Left forelimb (tissue), 1 donor: ENCODE results near the gene CD99L2.
A peak's percentile ranks its signal among the peaks of the same experiment; 100 is the strongest.

Experiments
- DNase-seq: peaks from one replicate; pipeline ENCODE4 v3.0.0-alpha.2; 2018; ENCODE audit warnings: low spot score

Gene CD99L2

DNA sequence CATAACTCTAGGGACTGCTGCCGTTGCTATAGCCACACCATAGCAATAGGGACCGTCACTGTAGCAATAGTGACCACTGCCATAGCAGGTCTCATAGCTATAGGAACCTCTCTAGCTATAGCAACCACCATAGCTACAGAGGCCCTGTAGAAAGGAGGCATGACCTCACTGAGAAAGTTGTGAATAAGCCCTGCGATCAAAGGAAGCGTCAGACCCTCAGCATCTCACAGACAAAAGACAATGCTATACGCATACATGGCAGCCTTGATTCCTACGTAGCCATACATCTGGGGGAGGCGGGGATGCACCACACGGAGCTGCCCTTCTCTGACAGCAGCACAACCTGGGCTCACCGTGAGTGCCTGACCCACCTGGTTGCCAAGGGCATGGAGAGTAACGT is 116.8 kb downstream of the CD99L2 start:
- no peak for DNase-seq

DNA sequence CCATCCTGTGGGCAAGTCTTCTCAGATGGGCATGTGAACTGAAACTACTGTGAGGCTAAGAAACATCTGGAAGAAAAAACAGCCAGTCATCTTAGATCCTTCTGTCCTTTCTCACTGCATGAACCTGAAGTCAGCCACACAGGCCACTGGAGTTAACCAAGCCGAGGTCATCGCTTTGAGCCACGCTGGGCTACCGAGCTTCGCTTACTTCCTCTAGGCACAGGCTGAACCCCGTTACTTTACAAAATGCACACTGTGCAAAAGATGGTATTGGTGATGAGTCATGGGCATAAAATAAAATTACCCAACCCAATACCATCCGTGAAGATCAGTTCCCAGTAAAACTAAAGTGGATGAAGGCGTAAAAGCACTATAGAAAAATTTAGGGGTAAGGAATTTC is 119.1 kb downstream of the CD99L2 start:
- DNase-seq = no peak

GRCh38 chrX:150777328-150777992 is 121.0 kb downstream of the CD99L2 start:
- DNase-seq = no peak

DNA sequence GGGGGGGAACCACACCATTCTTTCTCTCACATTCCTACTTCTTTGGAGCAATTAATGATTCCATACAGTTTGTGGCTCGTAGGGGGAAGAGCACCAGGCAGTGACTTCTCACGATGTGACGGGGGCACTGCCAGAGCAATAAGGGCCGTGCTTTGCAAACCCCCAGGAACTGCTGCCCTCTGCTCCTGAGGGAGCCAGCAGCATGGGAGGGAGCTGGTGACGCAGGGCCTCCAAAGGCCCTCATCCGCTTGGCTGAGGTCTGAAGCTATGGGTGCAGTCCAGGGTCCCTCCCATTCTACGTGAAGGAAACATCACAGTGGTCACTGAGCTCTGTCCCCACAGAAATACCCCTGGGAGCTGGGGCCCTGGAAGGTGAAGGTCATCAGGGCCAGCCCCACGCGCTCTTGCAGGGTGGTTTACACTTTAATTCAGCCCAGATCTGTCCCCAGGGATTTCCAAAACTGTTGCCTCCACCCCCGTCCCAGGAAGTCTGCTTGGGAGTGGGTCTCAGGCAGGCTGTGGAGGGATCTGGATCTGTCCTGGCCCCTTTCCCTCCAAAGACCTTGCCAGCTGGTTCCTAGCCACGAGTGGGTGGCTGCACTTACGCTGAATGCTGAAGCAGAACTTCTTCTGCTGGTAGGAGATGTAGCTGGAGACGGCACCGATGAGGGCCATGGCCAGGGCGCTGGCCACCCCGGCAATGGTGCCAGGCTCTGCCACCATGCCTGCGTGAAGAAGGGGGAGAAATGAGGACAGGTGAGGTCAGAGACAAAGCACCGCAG is 122.7 kb downstream of the CD99L2 start:
- no peak for DNase-seq

DNA sequence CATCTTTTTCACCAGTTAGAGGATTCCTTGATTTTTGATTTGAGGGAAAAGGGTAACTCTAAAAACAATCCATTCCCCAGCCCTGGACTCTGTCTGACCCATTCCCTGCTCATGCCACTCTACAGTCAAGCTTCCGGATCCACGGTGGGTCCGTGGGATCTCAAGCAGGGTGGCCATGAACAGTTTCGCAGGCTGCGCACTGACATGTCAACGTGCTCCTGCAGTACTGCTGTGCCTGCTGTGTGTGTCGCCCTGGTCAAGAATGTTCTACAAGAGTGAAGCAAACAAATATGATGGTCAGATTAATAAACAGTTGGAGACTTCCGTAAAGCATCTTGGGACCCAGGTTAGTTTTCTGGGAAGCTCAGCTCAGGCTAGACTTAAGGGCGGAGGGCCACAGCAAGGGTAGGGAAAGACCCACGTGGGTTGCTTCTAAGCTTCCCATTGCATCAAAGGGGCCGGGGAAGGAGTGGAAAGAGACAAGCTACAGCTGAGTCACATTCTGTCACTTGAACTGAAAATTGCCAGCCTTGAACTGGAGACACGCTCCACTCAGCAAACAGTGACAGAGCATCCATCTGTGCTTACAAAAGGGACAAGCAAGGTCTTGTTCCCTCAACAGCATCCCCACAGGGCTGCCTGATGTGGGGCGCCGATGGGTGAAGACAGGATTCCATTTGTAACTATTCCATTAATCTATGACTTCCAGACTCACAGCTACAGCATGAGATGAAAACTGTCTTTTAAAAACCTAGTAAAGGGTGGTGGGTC is 123.5 kb downstream of the CD99L2 start:
- no peak for DNase-seq

DNA sequence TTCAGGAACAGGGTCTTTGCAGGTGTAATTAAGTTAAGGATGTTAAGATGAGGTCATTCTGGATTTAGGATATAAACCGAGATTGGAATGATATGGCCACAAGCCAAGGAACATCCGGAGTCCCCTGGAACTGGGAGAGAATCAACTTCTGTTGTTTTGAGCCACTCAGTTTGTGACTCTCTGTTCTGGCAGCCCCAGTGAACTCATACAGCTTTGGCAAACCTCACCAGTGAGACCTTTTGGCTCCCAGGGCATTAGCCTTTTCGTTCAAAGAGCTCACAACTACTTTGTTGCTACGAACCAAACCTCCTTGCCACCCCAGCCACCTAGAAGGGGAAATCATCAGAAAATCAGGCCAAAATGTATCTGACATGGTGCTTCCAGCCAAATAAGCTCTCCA is 124.8 kb downstream of the CD99L2 start:
- no peak for DNase-seq

DNA sequence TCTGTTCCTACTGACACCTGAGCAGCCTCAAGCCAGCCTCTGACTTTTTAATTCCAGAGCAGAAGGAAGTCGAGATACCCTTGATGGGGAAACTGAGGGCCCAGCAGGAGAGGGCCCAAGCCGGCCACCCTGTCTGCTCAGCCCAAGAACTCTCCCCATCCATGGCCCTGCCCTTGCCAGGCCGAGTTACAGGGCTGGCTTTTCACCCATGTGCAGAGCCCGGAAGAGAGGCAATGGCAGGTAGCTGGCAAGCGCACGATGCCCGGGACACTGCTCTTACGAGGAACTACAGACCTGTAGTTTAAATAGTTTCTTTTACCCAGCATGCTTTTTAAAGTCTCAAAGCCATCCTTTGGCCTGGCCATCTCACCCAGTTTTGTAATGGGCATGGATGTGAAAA is 125.4 kb downstream of the CD99L2 start:
- no peak for DNase-seq

DNA sequence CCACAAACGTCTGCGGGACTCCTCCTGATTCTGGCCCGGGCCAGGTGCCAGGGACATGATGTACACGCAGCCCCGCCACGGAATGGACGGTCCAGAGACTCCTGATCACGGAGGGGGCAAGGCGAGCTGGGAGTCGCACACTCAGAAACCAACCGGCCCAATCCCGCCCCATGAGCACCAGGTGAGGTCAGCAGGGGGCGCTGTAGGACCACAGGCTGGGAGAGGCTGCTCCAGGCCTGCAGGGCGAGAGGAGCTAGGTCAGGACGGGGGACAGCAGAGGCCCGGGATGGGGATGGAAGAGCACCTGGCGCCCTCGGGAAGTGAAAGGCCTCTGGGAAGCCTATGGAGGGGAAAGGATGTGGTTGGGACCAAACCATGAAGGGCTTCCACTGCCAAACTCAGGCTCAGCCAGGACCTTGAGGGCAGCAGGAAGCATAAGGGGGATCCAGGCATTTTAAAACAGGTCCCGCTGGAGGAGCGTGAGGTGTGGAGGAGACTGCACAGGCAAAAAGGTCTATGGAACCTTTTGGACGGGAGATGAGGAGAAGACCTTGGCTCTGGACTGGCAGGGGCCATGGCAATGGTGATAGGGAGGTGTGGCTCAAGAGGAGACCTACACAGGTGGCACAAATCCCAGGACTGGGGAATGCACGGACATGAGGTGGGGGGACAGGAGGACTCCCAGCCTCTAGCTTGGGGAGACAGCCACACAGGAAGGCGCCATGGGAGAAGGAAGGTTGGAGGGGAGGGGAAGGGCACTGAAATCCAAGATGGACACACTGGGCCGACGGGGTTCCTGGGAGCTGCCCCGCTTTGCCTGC is 126.1 kb downstream of the CD99L2 start:
- peak; percentile 74 for DNase-seq

DNA sequence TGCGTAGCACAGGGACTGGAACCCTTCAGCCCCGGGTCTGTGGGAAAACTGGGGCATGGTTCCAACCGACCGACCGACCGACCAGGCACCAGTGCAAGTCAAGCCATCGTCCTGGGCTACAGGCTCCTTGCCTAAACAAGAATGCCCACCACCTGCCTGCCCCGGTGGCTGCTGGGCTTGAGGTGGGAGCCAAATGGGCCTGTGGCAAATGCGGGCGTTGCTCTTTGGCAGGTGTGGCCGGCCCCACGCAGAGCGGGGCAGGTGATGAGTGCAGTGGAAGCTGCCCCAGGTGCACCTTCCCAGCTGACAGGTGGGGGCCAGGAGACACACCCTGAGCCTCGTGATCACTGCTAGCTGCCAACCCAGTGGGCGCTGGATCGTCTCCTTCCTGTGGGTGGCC is 127.4 kb downstream of the CD99L2 start:
- DNase-seq = no peak

- DNase-seq = no peak
Measured at GRCh38 chrX:150770623-150771022, 127.8 kb downstream of the CD99L2 start.

- no peak for DNase-seq
Measured at GRCh38 chrX:150769408-150769807, 129.1 kb downstream of the CD99L2 start.

- DNase-seq = no peak
Measured at GRCh38 chrX:150768580-150769190, 129.8 kb downstream of the CD99L2 start.

- no peak for DNase-seq
Measured at GRCh38 chrX:150768132-150768485, 130.4 kb downstream of the CD99L2 start.

DNA sequence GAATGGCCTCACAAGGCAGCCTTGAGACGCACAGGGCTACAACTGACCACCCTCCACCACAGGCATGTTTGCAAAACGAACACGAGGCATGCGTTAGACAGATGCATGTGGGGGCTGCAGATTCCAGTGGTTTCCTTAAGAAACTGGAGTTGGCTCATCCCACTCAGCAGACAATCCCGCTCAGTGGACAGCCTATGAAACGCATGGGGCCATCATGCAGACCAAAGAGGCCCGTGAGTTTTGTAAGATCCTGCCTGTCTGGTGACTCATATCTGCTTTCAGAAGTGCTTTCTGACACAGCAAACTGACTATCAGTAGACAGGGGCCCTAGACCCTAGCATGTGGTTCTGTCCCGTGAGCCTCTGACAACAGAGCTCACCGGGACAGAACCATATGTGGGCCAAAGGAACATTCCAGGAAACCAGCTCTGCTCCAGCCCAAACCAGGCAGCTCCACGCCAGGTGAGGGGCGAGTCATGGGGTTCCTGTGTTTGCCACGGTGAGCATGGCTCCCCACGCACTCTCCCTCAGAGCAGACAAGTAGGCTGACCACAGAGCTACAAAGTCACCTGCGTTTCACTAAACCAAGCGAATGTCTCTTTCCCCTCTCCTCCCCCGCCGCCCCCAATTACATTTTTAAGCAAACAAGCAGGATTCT is 130.9 kb downstream of the CD99L2 start:
- no peak for DNase-seq

- DNase-seq = no peak
Measured at GRCh38 chrX:150767045-150767395, 131.4 kb downstream of the CD99L2 start.

DNA sequence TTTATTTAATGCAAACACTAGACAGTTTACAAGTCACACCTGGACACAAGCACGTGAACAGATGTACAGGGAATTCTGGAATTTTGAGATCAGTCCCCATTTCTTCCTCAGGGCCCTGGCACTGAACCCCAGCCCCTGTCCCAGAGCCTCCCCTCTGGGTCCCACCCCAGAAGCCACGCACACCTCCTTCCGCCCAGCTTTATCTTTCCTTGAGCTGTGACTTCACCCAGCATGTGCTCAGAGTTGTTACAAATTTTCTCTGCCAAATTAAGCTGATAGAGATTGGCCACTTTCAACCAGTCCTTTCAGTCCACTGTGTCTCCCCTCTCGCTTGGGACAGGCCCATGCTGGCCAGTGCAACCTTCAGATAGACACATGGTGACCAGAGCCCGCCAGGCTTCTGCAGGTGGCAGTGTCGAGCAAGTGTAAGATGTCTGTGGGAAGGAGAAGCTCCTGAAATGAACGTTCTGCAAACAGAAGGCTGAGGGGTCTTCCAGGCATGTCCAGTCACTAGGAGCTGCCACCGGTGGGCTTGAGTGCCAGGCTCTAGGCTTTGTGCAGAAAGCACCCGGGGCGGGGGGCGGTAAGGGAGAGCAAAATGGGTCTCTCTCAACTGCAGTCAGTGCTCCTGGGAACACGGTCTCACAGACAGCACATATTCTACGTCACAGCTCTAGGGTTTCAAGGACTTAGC is 132.0 kb downstream of the CD99L2 start:
- DNase-seq = no peak

DNA sequence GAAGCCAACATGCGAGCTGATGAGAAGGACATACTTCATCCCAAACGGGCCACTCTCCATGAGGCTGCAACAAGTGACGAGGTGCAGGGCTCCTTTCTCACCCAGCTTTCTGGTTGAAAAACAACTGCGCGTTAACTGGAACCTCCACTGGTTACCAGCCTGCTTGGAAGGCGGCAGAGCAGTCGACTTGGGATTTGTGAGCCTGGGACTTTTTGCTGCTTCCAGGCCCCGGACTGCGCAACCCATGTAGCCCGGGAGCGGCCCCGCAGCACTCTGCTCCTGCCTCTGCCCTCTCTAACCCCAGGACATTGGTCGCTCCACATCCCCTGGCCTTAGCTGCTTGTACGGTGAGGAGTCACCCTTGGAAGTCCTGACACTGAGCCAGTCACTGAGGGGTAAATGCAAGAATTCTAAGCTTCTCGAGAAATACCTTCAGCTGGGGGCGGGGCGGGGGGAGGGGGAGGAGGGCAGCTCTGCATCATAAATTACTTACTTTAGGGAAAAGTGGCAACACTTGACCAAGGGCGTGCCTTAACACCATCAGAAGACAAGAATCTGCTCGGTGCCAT is 132.6 kb downstream of the CD99L2 start:
- DNase-seq = no peak

DNA sequence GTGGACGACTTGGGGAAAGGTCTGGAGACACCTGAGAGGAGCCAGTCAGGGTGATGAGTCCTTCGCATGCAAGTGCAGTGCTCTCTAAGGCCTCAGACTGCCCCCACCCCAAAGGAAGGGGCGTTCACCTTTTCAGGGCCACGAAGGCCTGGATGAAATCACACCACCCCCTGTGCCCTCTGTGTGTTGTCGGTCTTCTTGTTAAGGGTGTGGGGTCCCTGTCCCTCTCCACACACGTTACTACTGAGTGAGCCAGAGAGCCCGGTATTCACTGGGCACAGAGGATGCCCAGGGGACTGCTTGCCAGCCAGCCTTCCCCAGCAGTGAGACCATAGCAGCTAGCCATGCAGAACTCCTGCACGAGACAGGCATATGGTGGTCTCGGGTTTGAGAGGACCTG is 133.2 kb downstream of the CD99L2 start:
- no peak for DNase-seq

- no peak for DNase-seq
Measured at GRCh38 chrX:150763810-150764209, 134.7 kb downstream of the CD99L2 start.

DNA sequence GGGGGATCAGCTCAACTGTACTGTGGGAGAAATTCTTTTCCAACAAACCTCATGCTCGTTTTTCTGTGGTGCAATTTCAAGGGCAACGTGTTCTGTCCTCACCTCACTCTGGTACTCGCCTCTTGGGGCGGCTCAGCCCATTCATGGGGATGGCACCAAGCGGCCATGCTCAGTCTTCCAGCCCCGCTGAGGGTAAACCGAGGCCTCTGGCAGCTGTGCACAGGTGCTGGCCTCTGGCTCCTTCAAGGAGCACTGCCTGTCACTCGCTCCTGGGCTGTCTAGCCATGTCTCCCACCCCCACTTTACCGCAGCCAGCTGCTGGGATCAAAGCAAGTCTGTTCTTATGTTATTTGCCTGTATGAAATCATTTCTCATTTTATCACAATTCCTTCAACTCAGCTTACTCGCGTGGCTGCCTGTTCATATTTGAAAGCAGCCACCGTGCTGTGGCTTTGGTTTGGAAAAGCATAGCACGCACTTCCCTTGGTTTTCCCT is 135.1 kb downstream of the CD99L2 start:
- DNase-seq = no peak
